Cardiac fibroblast (primary cell): Measurements from ENCODE around the gene IFNA21.
"Not testable (repeated sequence)": the region's sequence is repeated elsewhere in the genome, so short reads cannot be mapped to it uniquely, and the experiment has no call there.

Source experiments
- DNase-seq, 2 donors: peaks; one replicate each; pipeline versions ENCODE4 v3.0.0 to v3.0.0-alpha.2; 2010; ENCODE audit warnings: low read depth in 2 of 2
- H3K4me3 ChIP-seq, 2 donors: replicated peaks in 1 of 2; 1 replicate in 1 of 2; 2 replicates in 1 of 2; pipeline ENCODE4 v1.5.1; 2011; ENCODE audit warnings: low read depth in 2 of 2, low read length in 2 of 2, mild to moderate bottlenecking in 2 of 2, moderate library complexity in 1 of 2
- TF ChIP-seq, protein P1 (sequence below): IDR thresholded peaks from one replicate; pipeline ENCODE4 v1.5.1; 2011; ENCODE audit warnings: low read depth, mild to moderate bottlenecking, low read length, inconsistent platforms

Gene IFNA21

DNA sequence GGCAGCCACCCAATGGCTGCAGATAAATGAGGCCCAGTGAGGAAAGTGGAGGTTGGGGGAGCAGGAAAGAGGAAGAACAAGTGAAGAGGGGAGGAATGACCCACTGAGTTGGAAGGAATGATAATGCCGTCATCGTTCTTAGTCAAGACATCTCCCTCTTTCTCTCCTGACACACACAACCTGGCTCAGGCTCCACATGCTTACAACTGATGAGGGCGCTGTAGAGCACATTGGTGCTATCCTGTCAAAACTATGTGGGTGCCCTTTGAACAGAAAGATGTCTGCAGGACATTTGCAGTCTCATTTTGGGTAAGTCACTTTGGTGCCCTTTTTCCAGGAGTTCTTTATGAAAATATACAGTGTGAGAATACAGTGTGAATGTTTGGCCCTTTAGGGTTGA lies 30.7 kb downstream of the IFNA21 start:
- TF ChIP-seq, protein P1, sequence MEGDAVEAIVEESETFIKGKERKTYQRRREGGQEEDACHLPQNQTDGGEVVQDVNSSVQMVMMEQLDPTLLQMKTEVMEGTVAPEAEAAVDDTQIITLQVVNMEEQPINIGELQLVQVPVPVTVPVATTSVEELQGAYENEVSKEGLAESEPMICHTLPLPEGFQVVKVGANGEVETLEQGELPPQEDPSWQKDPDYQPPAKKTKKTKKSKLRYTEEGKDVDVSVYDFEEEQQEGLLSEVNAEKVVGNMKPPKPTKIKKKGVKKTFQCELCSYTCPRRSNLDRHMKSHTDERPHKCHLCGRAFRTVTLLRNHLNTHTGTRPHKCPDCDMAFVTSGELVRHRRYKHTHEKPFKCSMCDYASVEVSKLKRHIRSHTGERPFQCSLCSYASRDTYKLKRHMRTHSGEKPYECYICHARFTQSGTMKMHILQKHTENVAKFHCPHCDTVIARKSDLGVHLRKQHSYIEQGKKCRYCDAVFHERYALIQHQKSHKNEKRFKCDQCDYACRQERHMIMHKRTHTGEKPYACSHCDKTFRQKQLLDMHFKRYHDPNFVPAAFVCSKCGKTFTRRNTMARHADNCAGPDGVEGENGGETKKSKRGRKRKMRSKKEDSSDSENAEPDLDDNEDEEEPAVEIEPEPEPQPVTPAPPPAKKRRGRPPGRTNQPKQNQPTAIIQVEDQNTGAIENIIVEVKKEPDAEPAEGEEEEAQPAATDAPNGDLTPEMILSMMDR: no peak
- H3K4me3 ChIP-seq: no peak overlapping the region
- DNase-seq: no peak

DNA sequence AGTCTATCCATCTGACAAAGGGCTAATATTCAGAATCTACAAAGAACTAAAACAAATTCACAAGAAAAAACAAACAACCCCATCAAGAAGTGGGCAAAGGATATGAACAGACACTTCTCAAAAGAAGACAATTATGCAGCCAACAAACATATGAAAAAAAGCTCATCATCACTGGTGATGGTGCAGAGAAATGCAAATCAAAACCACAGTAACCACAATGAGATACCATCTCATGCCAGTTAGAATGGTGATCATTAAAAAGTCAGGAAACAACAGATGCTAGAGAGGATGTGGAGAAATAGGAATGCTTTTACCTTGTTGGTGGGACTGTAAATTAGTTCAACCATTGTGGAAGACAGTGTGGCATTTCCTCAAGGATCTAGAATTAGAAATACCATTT lies 38.3 kb downstream of the IFNA21 start:
- not testable (repeated sequence) for H3K4me3 ChIP-seq, DNase-seq

DNA sequence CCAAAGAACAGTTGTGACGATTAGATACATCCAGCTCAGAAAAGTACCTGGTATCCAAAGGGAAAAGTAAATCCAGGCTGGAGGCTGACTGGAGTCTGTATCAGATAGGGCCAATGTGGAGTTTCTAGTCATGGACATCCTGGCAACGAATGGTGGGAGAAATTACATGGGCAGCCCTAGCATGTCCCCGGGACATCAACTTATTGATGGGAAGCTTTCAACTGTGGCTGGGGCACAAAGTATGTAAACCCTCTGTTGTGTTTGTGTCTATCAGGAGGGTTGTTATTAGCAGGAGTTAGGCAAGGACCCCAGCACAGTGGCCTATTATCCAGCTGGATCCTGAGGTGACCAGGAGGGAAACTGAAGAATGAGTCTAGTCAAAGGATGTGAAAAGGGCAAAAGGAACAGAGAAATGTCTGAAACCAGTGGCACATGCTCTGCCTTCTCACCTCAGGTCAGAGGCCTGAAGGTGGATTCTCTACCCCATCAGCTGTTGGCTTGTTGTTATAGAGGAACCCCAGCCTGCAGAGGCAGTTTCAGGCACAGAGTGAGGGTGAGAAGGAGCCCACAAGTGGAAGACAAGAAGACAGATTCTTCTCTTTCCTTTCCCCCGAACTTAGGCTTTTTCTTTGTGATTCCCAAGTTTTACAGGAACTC lies 44.7 kb downstream of the IFNA21 start:
- no peak for DNase-seq
- no peak overlapping the region for H3K4me3 ChIP-seq
- TF ChIP-seq, protein P1: no peak

DNA sequence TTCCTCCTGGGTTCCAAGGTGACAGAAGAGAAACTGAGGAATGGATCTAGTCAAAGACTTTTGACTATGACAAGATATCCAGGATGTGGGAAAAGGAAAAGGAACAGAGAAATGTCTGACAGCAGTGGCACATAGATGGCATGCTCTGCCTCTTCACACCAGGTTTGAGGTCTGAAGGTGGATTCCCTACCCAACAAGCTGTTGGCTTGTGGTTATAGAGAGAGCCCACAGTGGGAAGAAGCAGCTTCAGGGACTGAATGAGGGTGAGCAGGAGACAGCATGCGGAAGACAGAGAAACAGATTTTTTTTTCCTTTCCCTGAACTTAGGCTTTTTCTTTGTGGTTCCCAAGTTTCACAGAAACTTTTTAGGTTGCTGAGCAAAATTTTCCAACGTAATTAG lies 45.4 kb downstream of the IFNA21 start:
- H3K4me3 ChIP-seq: no peak overlapping the region
- TF ChIP-seq, protein P1: no peak
- DNase-seq: no peak

DNA sequence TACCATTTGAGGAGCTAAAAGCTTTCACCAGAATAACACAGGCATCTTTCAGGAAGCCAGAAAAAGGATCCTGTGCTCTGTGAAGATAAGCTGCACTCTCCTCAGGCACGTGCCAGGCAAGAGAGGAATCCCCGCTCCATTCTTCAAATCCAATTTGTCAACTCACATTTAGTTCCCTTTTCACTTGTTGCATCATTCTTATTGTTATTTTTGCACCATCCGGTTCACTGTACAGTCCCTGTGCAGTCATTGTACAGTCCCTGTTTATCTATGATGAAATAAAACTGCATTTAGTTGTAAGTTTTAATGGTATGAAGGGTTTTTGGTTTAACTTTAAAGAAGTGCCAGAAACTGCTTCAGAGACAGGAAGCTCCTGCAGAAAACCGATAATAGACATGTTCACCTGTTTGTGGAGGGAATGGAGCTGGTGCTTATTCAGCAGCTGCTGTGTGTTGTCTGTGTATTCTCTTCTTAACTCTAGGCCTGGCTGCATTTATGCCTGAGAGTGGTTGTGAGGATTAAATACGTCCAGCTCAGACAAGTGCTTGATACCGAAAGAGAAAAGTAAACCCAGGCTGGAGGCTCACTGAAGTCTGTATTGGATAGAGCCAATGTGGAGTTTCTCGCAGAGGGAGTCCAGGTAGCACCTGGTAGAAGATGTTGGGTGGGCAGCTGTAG lies 47.2 kb downstream of the IFNA21 start:
- no peak overlapping the region for H3K4me3 ChIP-seq
- TF ChIP-seq, protein P1: no peak
- peak; percentile 4 to 11 for DNase-seq
